Measurements from ENCODE around the gene TMEM266.

The TMEM266 gene

DNA sequence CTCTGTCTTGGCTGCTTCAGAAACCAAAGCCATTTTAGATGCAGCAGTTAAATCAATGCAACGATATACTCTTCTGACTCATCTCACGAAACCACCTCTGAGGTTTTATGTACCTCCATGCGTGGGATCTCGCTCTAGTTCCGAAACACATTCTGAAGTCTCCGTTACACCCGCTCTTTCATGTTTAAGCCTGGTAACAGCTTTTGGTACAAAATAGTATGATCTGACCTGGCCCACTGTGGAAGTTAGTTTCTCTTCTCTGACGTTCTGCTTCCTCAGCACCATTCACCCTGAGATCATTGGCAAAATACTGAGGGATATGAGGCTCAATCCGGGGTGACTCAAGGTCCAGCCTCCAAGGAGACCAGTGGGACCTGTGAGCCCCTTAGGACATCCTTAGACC lies 121.9 kb downstream of the TMEM266 start:
- DNase-seq (ENCODE audit: low read depth in 2 of 2, low spot score in 1 of 2) = no peak

GRCh38 chr15:76183930-76184649 lies 124.3 kb downstream of the TMEM266 start:
- no peak for DNase-seq (ENCODE audit: low read depth in 2 of 2, low spot score in 1 of 2)

GRCh38 chr15:76184650-76185035 lies 124.9 kb downstream of the TMEM266 start:
- DNase-seq (ENCODE audit: low read depth in 2 of 2, low spot score in 1 of 2) = no peak

DNA sequence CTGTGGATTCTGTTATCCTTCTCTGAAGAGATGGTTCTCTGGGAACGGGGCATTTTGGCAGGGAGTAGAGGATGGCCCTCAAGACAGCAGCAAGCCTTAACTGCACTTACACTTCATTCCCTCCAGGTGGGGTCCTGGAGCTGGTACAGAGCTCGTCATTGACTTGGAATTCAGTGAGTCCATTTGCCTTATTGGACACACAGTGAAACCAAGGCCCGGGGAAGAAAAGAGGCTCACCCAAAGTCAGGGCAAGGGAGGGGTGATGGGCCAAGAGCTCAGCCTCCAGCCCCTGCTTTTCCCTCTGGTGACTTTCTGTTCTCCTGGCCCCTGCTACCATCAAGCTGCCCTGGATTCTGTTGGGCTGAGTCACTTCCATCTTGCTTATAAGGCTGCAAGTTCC lies 125.9 kb downstream of the TMEM266 start:
- no peak for DNase-seq (ENCODE audit: low read depth in 2 of 2, low spot score in 1 of 2)

DNA sequence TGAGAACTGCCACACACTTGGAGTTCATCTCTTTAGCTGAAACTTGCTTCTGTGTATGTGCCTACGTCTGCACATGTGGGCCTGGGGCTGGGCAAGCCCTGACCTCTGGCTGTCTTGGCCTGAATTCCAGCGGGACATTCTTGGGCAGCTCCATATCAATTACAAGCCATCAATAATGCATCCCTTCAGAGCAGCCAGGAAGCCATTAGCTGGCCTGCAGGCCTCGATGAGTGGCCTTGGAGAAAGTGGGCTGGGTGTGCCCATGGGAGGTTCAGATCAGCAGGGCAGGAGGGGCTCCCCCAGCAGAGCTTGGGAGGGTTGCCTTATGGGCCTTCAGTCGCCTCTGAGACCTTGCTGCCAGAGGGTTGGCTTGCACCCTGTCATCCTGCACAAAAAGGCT lies 127.4 kb downstream of the TMEM266 start:
- no peak for DNase-seq (ENCODE audit: low read depth in 2 of 2, low spot score in 1 of 2)

GRCh38 chr15:76189106-76189505 lies 129.3 kb downstream of the TMEM266 start:
- no peak for DNase-seq (ENCODE audit: low read depth in 2 of 2, low spot score in 1 of 2)

DNA sequence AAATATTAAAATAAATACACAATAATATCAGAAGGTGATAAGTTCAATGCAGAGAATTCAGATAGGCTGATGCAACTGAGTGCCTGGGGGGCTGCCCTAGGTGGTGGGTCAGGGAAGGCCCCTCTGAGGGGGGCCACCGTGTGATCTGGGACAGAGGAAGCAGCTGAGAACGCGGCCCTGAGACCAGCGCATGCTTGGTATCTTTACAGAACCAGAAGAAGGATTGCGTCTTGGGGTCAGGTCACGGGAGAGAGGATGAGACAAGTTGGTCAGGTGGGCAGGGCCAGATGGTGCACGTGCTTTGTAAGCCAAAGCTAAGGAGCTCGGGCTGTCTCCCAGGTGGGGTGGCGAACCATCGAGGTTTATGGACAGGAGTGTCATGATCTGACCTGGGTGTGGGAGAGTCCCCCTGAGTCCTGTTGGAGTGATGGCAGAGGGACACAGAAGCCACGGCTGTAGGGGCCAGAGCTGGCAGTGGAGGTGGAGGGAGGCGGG lies 130.3 kb downstream of the TMEM266 start:
- no peak for DNase-seq (ENCODE audit: low read depth in 2 of 2, low spot score in 1 of 2)

DNA sequence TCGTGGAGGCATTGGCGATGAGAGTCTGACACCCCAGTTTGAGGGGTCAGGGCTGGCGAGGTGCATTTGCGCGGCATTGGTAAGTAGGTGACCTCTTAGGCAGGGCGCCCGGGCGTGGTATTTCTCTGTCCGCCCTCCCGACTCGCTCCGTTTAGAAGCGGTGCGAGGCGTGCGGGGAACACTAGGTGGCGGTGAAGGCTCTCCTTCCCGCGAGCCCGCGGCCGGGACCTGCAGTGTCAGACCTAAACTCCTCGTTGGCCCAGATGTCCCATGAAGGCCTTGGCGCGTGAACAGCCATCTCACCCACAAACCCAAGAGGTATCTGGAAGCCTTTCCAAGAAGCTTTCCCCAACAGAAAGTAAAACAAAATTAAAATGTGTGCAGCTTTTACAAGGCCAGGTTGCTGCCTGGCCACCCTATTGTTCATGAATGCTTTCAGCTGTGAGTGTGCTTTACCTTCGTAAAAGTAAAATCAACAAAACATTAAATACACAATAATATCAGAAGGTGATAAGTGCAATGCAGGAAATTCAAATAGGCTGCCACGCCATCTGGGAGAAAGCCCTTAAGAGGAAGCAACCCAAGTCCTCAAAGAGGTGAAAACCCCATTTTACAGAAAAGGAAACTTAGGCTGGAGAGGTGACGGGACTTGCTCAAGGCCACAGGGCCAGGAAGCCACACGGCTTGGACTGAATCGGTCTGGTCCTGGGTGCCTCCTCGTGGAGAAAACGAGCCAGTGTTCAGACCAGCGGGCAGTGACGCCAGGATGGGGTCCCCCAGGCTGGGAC lies 131.2 kb downstream of the TMEM266 start:
- peak; percentile 38 to 41 for DNase-seq (ENCODE audit: low read depth in 2 of 2, low spot score in 1 of 2)

DNA sequence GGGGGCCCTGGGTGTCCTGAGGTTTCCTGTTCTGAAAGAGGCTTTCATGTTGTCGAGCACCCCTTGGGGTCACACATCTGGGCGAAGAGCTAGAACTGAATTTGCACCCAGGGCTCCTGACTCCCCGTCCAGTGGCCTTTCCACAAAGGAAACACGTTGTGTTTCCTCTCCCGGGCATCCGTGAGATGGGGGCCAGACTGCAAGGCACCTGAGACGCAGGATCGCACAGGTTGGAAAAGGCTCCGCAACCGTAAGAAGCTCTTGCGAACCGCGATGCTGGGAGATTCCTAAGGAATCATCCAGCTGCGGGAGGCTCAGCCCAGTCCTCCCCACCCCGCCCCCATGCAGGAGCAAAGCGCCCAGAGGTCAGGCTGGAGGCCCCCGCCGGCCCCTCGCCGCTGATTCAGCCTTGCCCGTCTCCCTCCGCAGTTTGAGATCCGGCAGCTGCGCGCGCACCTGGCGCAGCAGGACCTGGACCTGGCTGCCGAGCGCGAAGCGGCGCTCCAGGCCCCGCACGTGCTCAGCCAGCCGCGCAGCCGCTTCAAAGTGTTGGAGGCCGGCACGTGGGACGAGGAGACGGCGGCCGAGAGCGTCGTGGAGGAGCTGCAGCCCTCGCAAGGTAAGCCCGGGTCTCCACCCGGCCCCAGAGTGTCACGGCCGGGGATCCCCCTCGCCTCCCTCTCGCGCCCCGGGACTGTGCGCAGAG lies 131.9 kb downstream of the TMEM266 start:
- DNase-seq (ENCODE audit: low read depth in 2 of 2, low spot score in 1 of 2) = no peak

- DNase-seq (ENCODE audit: low read depth in 2 of 2, low spot score in 1 of 2) = no peak
Measured at GRCh38 chr15:76192715-76193114, 132.9 kb downstream of the TMEM266 start.

DNA sequence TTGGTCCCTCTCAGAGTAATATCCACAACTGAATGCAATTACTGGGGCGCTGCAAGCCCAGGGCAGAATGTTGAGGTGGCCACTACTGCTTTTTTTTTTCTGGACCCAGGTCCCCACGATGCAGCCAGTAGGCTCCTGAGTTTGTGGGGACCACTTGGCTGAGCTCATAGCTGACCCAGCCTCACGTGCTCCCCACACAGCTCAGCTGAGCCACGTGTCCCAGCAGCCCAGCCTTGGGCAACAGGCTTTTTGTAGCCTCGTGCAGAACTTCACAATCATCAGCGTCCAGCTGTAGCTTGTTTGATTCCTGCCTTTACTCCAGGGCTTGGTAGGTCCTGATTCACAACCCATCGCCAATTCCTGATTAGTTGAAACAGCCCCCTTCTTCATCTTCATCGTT lies 134.1 kb downstream of the TMEM266 start:
- DNase-seq (ENCODE audit: low read depth in 2 of 2, low spot score in 1 of 2) = no peak

GRCh38 chr15:76195506-76196268 lies 135.9 kb downstream of the TMEM266 start:
- DNase-seq (ENCODE audit: low read depth in 2 of 2, low spot score in 1 of 2) = no peak

GRCh38 chr15:76196269-76197231 lies 136.8 kb downstream of the TMEM266 start:
- no peak for DNase-seq (ENCODE audit: low read depth in 2 of 2, low spot score in 1 of 2)

GRCh38 chr15:76197703-76198455 lies 138.1 kb downstream of the TMEM266 start:
- no peak for DNase-seq (ENCODE audit: low read depth in 2 of 2, low spot score in 1 of 2)

DNA sequence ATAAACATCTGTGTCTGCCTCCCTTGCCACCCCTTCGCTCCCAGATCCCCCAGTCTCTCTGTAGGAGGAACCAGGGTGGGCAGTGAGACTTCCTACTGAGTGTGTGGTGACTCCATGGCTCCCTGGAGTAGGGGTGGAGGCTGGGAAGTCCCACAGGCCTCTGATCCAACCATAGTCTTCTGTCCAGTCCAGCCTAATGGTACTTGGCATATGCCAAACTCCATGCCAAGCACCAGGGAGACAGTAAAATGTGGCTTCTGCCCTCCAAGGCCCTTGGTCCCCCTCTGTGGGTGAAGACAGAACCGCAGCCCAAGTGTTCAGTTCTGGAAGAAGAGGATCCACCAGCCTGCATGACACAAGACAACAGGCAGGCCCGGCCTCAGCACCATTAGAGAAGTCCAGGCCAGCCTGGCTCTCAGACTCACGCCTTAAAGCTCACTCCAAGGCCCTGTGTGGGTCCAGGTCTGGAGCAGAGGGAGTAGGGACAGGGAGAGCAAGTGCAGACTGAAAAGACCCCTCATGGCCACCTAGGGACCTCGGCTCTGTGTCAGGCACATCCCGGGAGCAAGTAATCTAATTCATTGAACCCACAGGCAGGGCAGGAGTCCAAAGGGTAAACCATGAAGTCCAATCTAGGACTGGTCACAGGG lies 138.8 kb downstream of the TMEM266 start:
- DNase-seq (ENCODE audit: low read depth in 2 of 2, low spot score in 1 of 2) = no peak

DNA sequence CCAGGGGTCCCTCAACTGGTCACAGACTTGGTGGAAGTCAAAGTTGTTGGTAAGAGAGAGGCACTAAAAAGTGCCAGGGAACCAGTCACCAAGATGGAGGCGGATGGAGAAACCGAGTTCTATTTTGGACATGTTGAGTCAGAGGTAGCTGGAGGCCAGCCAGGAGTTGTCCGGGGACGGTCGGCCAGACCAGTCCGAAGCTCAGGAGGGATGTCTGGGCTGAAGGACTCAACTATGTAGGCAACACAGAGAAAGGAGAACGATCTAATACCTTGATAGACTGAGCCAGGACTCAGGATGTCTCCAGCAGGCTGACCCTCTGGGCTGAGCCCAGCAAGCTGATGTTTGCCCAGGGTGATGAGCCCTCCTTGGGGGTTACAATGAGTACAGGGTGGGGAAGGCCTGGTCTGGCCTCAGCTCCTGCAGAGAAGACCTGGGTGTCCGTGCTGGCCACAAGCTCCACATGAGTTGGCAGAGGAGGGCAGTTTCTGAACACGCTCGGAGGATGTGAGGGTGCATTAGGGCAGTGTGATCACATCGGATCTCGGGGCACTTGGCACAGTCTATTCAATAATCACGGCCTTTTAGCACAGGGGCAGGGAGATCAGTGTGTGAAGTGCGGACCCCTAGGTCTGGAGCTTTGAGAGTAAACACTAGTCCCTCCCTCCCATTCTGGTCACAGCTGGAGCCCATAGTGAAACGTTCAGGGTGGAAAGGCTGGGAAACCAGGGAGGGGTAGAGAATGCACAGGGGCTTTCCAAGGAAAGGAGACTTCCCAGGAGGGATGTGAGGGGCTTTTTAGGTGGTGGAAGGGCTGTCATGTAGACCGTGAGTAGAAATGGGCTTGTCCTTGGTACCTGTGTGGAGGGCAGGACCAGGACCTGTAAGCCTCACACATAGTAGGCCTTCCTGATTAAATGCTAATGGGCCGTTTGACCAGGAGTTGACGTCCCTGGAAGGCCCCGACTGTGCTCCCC lies 139.6 kb downstream of the TMEM266 start:
- DNase-seq (ENCODE audit: low read depth in 2 of 2, low spot score in 1 of 2) = no peak

GRCh38 chr15:76200083-76200465 lies 140.3 kb downstream of the TMEM266 start:
- no peak for DNase-seq (ENCODE audit: low read depth in 2 of 2, low spot score in 1 of 2)
